Raji (cell line): ENCODE results near the gene MFAP3L.

Experiments
- POLR2A ChIP-seq: IDR thresholded peaks from 2 replicates; pipeline ENCODE4 v1.6.1; 2011; ENCODE audit warnings: low read depth, low read length, control low read depth; ENCODE audit not compliant: insufficient read depth

The MFAP3L gene

GRCh38 chr4:170003071-170004070, 22.8 kb downstream of the MFAP3L start:
- no peak for TF ChIP-seq POLR2A

- no peak for TF ChIP-seq POLR2A
Measured at GRCh38 chr4:170001745-170002267, 24.4 kb downstream of the MFAP3L start.

- TF ChIP-seq POLR2A = no peak
Measured at GRCh38 chr4:170001011-170001744, 25.0 kb downstream of the MFAP3L start.

GRCh38 chr4:169999923-170000322, 26.3 kb downstream of the MFAP3L start:
- no peak for TF ChIP-seq POLR2A

- no peak for TF ChIP-seq POLR2A
Measured at GRCh38 chr4:169998981-169999380, 27.2 kb downstream of the MFAP3L start.

- TF ChIP-seq POLR2A = no peak
Measured at GRCh38 chr4:169996379-169997240, 29.6 kb downstream of the MFAP3L start.

GRCh38 chr4:169993531-169993930, 32.7 kb downstream of the MFAP3L start:
- TF ChIP-seq POLR2A = no peak

- TF ChIP-seq POLR2A = no peak
Measured at GRCh38 chr4:169988252-169988651, 37.9 kb downstream of the MFAP3L start.

- TF ChIP-seq POLR2A = no peak
Measured at GRCh38 chr4:169987327-169988228, 38.6 kb downstream of the MFAP3L start.

- TF ChIP-seq POLR2A = no peak
Measured at GRCh38 chr4:169986369-169986768, 39.8 kb downstream of the MFAP3L start.

- TF ChIP-seq POLR2A = no peak
Measured at GRCh38 chr4:169985881-169986280, 40.3 kb downstream of the MFAP3L start.

- TF ChIP-seq POLR2A = no peak
Measured at GRCh38 chr4:169984745-169985144, 41.5 kb downstream of the MFAP3L start.

- TF ChIP-seq POLR2A = no peak
Measured at GRCh38 chr4:169984173-169984572, 42.0 kb downstream of the MFAP3L start.

- no peak for TF ChIP-seq POLR2A
Measured at GRCh38 chr4:169976951-169977350, 49.2 kb downstream of the MFAP3L start.
